GM18868 (cell line): ENCODE data around the gene ALX4.

Experiments used
- ATAC-seq: cut with Tn5 transposase; IDR thresholded peaks from one replicate; pipeline ENCODE4 v1.9.1; 2021; ENCODE audit warnings: mild to moderate bottlenecking, moderate library complexity; ENCODE audit not compliant: unreplicated experiment

The ALX4 gene

GRCh38 chr11:44269369-44270351 lies 40.3 kb downstream of the ALX4 start:
- ATAC-seq, result no peak

GRCh38 chr11:44268614-44269080 lies 41.3 kb downstream of the ALX4 start:
- no peak for ATAC-seq

GRCh38 chr11:44267750-44268613 lies 42.0 kb downstream of the ALX4 start:
- no peak for ATAC-seq

GRCh38 chr11:44267006-44267749 lies 42.8 kb downstream of the ALX4 start:
- ATAC-seq, result no peak

- no peak for ATAC-seq
These were observed 43.7 kb downstream of the ALX4 start for GRCh38 chr11:44266056-44266780.

- no peak for ATAC-seq
These were observed 45.2 kb downstream of the ALX4 start for GRCh38 chr11:44264761-44265160.

- ATAC-seq, result no peak
These were observed 45.5 kb downstream of the ALX4 start for GRCh38 chr11:44264438-44264749.

GRCh38 chr11:44263738-44264437 lies 46.1 kb downstream of the ALX4 start:
- no peak for ATAC-seq

GRCh38 chr11:44261800-44262591 lies 47.9 kb downstream of the ALX4 start:
- no peak for ATAC-seq

- no peak for ATAC-seq
These were observed 49.9 kb downstream of the ALX4 start for GRCh38 chr11:44260081-44260480.

- no peak for ATAC-seq
These were observed 51.0 kb downstream of the ALX4 start for GRCh38 chr11:44258839-44259420.

GRCh38 chr11:44258190-44258489 lies 51.8 kb downstream of the ALX4 start:
- ATAC-seq, result no peak

GRCh38 chr11:44257338-44258189 lies 52.4 kb downstream of the ALX4 start:
- ATAC-seq, result no peak

- no peak for ATAC-seq
These were observed 53.2 kb downstream of the ALX4 start for GRCh38 chr11:44256673-44257291.

GRCh38 chr11:44255406-44256071 lies 54.4 kb downstream of the ALX4 start:
- no peak for ATAC-seq

GRCh38 chr11:44252999-44253602 lies 56.8 kb downstream of the ALX4 start:
- ATAC-seq, result no peak
